Limb (tissue), 2 donors: Measurements from ENCODE around the gene STAG2.
"Not testable (repeated sequence)": the region's sequence is repeated elsewhere in the genome, so short reads cannot be mapped to it uniquely, and the experiment has no call there.

Experiments
- DNase-seq, 2 donors: peaks; one replicate each; pipeline ENCODE4 v3.0.0-alpha.2; 2016; ENCODE audit errors: extremely low spot score in 2 of 2

STAG2 gene

GRCh38 chrX:124033821-124034220, 72.3 kb downstream of the STAG2 start:
- no peak for DNase-seq

GRCh38 chrX:124035657-124036056, 74.2 kb downstream of the STAG2 start:
- DNase-seq, result no peak

DNA sequence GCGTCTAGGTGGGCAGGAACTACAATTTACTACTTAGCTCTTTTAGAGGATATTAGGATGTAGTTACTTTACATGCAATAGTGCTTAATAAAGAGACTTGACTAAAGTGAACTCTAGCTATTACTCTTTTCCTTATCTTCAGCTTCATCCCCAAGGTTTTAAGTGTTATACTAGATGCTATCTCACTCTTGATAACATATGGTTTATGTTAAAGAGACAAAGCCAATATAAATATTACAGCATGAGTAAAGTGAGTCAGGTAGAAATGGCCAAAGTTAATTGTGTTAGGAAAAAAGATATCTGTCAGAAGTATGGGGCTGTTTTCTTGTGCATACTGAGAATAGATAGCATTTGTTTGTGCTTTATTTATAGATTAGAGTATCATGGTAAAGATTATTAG, 80.5 kb downstream of the STAG2 start:
- DNase-seq, result no peak

DNA sequence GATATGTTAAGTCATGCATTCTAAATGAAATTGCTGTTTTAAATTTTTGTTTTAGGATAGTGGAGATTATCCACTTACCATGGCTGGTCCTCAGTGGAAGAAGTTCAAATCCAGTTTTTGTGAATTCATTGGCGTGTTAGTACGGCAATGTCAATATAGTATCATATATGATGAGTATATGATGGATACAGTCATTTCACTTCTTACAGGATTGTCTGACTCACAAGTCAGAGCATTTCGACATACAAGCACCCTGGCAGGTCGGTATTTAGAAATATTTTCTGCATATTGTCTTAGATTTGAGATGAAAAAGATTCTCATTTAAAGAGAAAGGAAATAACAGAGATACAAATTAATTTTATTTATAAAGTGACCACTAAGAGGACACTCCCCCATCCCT, 83.6 kb downstream of the STAG2 start:
- no peak for DNase-seq

DNA sequence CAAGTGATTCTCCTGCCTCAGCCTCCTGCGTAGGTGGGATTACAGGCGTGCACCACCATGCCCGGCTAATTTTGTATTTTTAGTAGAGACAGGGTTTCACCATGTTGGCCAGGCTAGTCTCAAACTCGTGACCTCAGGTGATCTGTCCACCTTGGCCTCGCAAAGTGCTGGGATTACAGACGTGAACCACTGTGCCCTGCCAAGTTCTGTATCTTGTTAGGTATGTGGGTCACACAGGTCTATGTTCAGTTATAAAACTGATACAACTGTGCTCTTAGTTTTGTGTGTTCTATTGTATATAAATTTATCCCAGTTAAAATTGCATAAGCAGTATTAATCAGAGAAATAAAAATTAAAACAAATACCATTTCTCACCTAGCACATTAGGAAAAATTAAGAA, 122.9 kb downstream of the STAG2 start:
- not testable (repeated sequence) for DNase-seq

DNA sequence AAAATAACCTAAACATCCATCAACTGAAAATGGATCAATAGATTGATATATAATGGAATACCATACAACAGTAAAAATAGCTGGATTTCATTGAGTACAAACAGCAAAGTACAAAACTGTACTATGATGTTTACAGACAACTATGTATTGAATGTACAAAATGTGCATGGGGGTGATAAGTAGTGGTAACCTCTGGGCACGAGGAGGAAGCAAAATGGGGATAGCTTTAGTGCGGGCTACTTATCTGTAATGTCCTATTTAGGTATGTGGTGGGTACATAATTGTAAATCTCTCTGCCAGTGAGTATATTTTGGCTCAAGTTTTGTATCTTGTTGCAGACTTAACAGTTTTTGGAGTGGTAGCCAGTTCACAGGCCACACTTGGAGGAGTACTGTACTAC, 123.6 kb downstream of the STAG2 start:
- DNase-seq, result no peak

DNA sequence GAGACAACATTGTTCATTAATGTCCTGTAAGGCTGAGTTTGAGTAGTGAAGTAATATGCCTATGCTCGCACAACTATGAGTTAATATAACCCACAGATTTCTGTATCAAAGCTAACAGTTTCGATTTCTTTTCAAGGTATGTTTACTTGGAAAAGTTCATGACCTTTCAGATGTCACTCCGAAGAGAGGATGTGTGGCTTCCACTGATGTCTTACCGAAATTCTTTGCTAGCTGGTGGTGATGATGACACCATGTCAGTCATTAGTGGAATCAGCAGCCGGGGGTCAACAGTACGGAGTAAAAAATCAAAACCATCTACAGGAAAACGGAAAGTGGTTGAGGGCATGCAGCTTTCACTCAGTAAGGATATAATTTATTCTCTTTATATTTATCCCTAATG, 124.9 kb downstream of the STAG2 start:
- DNase-seq, result no peak

- DNase-seq, result no peak
Observed at GRCh38 chrX:124087000-124087746, 125.7 kb downstream of the STAG2 start.

DNA sequence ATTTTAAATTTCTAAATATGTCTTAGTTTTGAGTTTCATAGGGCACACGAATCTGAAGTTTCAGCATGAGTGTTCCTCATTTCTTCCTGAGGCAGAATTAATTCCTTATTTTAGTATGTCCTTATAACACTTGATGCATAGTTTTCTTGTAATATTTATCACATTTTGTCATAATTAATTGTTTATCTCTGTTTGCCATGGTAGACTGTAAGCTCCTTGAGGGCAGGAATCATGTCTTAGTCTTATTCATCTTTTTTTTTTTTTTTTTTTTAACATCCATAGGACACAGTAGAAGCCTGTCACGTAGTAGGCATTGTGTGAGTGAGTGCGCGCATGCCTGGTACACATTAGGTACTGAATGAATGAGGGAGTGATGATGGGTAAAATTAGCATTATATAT, 131.7 kb downstream of the STAG2 start:
- DNase-seq, result no peak

GRCh38 chrX:124097116-124097515, 135.6 kb downstream of the STAG2 start:
- DNase-seq, result no peak

DNA sequence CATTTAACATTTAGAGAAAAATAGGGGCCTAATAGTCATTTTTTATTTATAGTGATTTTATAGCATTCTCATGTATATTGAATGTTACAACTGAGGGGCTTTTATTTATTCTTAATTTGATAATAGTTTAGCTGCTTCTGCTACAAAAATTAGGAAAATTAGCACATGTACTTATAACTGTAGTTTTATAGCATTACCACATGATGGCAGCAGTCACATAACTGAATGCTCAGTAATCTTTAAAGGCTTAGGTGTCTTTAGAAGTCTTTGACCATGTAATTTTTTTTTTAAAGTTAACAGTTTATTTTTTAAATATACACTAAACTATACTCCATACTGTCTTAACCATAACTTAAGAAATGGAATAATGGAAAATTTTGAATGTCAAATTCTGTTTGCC, 136.6 kb downstream of the STAG2 start:
- DNase-seq, result peak in 1 of 2 donors; percentile 55

GRCh38 chrX:124103966-124104365, 142.5 kb downstream of the STAG2 start:
- no peak for DNase-seq

DNA sequence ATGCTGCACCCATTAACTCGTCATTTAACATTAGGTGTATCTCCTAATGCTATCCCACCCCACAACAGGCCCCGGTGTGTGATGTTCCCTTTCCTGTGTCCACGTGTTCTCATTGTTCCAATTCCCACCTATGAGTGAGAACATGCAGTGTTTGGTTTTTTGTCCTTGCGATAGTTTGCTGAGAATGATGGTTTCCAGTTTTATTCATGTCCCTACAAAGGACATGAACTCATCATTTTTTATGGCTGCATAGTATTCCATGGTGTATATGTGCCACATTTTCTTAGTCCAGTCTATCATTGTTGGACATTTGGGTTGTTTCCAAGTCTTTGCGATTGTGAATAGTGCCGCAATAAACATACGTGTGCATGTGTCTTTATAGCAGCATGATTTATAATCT, 143.0 kb downstream of the STAG2 start:
- not testable (repeated sequence) for DNase-seq

DNA sequence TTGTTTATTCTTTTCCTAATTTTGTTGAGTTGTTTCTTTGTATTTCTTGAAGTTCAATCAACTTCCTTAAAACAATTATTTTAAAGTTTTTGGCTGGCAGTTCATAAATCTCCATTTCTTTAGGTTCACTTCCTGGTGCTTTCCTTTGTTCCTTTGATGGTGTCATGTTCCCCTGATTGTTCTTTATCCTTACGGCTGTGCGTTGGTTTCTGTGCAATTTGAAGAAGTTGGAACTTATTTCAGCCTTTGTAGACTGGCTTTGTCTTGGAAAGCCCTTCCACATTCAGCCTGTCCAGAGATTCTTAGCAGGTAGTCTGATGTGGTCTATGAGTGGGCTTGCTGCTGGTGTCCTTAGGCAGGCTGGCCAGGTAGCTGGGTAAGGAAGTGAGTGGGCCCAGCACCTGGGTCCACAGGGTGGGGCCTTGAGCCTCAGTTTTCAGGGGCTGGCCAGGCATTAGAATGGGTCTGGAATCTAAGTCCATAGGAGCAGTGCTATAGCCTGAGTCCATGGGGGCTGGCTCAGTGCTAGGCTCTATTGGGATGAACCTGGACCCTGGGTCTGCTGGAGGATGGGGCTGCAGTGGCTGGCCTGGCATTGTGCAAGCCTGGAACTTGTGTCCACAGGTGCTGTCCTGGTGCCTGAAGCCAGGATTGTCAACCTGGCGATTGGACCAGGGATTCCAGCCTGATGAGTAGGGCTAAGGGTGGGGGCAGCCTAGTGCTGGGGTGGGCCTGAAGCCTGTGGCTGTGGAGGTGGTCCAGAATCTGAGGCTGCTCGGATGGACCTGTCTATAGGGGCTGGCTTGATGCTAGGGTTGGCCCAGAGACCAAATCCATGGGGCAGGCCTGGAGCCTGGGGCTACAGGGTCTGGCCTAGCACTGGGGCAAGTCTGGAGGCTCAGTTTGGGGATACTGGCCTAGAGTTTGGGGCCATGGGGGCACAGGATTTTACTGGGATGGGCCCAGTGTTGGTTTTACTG, 152.4 kb downstream of the STAG2 start:
- DNase-seq, result no peak

- no peak for DNase-seq
Observed at GRCh38 chrX:124117325-124117724, 155.8 kb downstream of the STAG2 start.

- no peak for DNase-seq
Observed at GRCh38 chrX:124125471-124125870, 164.0 kb downstream of the STAG2 start.

GRCh38 chrX:124127496-124127895, 166.0 kb downstream of the STAG2 start:
- DNase-seq, result no peak

DNA sequence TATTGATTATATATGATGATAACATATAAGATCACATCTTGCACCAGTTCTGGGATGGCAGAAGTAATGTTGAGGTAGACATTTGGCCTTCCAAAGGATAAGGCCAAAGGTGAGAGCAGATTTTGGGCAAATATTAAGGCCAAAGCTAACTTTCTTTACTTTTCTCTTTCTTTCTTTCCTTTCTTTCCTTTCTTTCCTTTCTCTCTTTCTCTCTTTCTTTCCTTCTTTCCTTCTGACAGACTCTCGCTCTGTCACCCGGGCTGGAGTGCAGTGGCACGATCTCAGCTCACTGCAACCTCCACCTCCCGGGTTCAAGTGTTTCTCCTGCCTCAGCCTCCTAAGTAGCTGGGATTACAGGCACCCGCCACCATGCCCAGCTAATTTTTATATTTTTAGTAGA, 170.9 kb downstream of the STAG2 start:
- not testable (repeated sequence) for DNase-seq

DNA sequence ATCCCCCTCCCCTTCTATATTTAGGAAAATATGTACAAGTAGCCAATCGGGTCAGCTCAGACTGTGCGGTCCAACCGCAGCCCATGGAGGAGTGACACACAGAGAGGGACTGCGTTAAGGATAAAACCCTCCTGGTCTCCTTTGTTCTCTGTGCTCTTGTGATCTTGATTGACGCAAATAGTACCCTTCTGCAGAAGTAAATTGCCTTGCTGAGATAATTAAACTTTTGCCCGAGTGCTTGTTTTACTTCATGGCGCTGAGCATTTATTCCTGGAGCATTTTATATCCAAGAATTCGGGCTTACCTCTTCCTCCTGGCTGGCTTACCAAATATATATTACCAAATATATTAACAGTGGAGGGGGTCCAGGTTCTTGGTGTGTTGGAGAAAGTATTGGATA, 184.2 kb downstream of the STAG2 start:
- DNase-seq, result no peak

DNA sequence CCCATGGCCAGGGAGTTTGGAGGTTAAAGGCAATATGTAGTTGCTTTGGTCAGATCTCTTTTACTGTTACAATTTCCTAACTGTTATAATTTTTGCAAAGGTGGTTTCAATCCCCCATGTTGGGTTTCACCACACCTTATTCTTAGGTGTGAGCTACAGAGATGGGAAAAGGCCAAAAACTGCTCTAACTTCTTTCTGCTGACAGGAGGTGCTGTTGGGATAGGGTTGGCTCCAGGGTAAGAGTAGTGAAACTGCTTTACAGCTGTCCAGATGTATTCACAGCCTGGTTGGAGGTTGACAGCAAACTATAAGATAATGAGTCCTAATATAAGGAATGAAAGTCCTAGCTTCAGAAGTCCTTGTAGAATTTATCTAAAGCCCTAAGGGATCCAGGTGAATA, 189.7 kb downstream of the STAG2 start:
- DNase-seq, result no peak
